Measurements from ENCODE around the gene GARIN5A. TPM values are rescaled to one million over a fixed set of nuclear protein-coding genes. Genes with fewer than 3 reads are reported as not detected.

GARIN5A gene
- total and polyA plus RNA-seq, 11 donors: 0.51 to 6.4 (median 1.6) TPM

GRCh38 chr19:50457300-50457699 is 19.3 kb downstream of the GARIN5A start:
- intact Hi-C loops (cut with DNase I): no loop called here
- ATAC-seq (no peak), DNase-seq (no peak)
- 75 to 96% (median 86%) methylated on average over 4 to 5 of the region's 5 CpGs for WGBS, 4 donors
- no peak overlapping the region for H3K27ac ChIP-seq
- H3K27me3 ChIP-seq: peaks cover 3 to 49% (median 19%) of the 10 kb centered on the region in 9 donors
- H3K4me3 ChIP-seq: no peak overlapping the region
- no peaks in the 10 kb centered on the region for H3K36me3 ChIP-seq
- H3K4me1 ChIP-seq: no peaks in the 10 kb centered on the region
- H3K9me3 ChIP-seq: no peaks in the 10 kb centered on the region
- TF ChIP-seq, protein P1, sequence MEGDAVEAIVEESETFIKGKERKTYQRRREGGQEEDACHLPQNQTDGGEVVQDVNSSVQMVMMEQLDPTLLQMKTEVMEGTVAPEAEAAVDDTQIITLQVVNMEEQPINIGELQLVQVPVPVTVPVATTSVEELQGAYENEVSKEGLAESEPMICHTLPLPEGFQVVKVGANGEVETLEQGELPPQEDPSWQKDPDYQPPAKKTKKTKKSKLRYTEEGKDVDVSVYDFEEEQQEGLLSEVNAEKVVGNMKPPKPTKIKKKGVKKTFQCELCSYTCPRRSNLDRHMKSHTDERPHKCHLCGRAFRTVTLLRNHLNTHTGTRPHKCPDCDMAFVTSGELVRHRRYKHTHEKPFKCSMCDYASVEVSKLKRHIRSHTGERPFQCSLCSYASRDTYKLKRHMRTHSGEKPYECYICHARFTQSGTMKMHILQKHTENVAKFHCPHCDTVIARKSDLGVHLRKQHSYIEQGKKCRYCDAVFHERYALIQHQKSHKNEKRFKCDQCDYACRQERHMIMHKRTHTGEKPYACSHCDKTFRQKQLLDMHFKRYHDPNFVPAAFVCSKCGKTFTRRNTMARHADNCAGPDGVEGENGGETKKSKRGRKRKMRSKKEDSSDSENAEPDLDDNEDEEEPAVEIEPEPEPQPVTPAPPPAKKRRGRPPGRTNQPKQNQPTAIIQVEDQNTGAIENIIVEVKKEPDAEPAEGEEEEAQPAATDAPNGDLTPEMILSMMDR (IDR thresholded peaks at IDR 0.05): no peak
- no peak for TF ChIP-seq POLR2A (IDR thresholded peaks at IDR 0.05)

- H3K27me3 ChIP-seq: peaks cover 3 to 44% (median 15%) of the 10 kb centered on the region in 9 donors
- ATAC-seq: no peak
These were observed 20.7 kb downstream of the GARIN5A start for GRCh38 chr19:50455992-50456391.

DNA sequence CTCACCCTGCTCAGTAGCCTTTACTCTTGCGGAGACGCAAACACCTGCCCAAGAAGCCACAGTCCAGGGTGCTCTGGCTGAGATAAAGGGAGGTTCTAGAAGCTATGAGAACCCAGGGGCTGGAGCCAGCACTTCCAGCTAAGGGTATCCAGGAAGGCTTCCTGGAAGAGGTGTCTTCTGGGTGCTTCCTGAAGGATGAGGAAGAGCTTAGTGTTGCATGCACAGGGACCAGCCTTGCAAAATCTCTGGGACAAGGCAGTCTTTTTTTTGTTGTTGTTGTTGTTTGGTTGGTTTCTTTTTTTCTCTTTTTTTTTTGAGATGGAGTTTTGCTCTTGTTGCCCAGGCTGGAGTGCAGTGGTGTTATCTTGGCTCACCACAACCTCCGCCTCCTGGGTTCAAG is 23.4 kb downstream of the GARIN5A start:
- intact Hi-C loops (cut with DNase I): no loop called here
- 95 to 99% (median 98%) methylated on average over 3 of the region's 3 CpGs for WGBS, 4 donors
- H3K27me3 ChIP-seq: peaks cover 0 to 34% (median 9%) of the 10 kb centered on the region in 9 donors
- no peaks in the 10 kb centered on the region for H3K4me1 ChIP-seq
- no peak overlapping the region for H3K4me3 ChIP-seq
- H3K27ac ChIP-seq: no peak overlapping the region
- no peak for TF ChIP-seq POLR2A (IDR thresholded peaks at IDR 0.05)
- TF ChIP-seq, protein P1 (IDR thresholded peaks at IDR 0.05): no peak
- H3K9me3 ChIP-seq: no peaks in the 10 kb centered on the region
- DNase-seq: no peak
- no peaks in the 10 kb centered on the region for H3K36me3 ChIP-seq
- no peak for ATAC-seq

More at GRCh38 chr19:50455992-50456391, 20.7 kb downstream of the GARIN5A start:
- H3K4me1 ChIP-seq: no peaks in the 10 kb centered on the region
- H3K27ac ChIP-seq: no peak overlapping the region
- 66 to 87% (median 75%) methylated on average over 2 of the region's 2 CpGs for WGBS, 4 donors
- intact Hi-C loops (cut with DNase I): no loop called here
- no peak for DNase-seq
- H3K9me3 ChIP-seq: no peaks in the 10 kb centered on the region
- no peaks in the 10 kb centered on the region for H3K36me3 ChIP-seq
- TF ChIP-seq, protein P1 (IDR thresholded peaks at IDR 0.05): no peak
- TF ChIP-seq POLR2A (IDR thresholded peaks at IDR 0.05): no peak
- no peak overlapping the region for H3K4me3 ChIP-seq

GRCh38 chr19:50451223-50451534 is 25.5 kb downstream of the GARIN5A start:
- H3K27ac ChIP-seq: no peak overlapping the region
- WGBS, 4 donors: 31 to 49% (median 34%) methylated on average over 13 of the region's 13 CpGs
- ATAC-seq: no peak
- H3K4me3 ChIP-seq: no peak overlapping the region
- peaks cover 0 to 16% (median 0%) of the 10 kb centered on the region in 9 donors for H3K27me3 ChIP-seq
- TF ChIP-seq, protein P1 (IDR thresholded peaks at IDR 0.05): no peak
- TF ChIP-seq POLR2A (IDR thresholded peaks at IDR 0.05): no peak
- H3K4me1 ChIP-seq: no peaks in the 10 kb centered on the region
- no peaks in the 10 kb centered on the region for H3K9me3 ChIP-seq
- H3K36me3 ChIP-seq: no peaks in the 10 kb centered on the region
- no peak for DNase-seq
- intact Hi-C loops (cut with DNase I): no loop called here

Measured in heart left ventricle (tissue), 16 donors.